HG03139 (cell line): ENCODE measurements around the gene OR10K2.
"Not testable (repeated sequence)": the region's sequence is repeated elsewhere in the genome, so short reads cannot be mapped to it uniquely, and the experiment has no call there.

Experiments
- ATAC-seq: cut with Tn5 transposase; IDR thresholded peaks from one replicate; pipeline ENCODE4 v1.9.1; 2021; ENCODE audit not compliant: unreplicated experiment

OR10K2 gene

GRCh38 chr1:158426137-158426536, at the start of gene OR10K2:
OR10K2 (minus strand) TSS chr1:158426237; CDS start chr1:158420866, 5,371 bp downstream.
- ATAC-seq = no peak

DNA sequence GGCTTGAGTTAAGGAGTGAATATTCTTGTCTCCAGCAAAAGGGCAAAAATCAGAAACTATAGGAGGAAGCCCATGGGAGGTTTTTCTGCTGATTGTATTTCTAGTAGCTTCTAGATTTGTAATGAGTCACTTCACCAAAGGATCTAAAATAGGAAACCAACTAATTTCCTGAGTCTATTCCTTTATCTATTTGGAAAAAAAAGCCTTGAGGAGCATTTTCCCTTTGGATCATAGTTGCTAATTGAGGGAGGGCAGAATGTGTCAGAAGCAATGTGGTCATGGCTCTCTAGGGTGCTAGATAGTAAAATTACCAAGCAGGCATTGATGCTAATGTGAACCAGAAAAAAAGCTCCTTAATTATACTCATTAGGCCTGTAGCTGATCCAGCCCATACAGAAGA, 45.9 kb upstream of the OR10K2 start, which contains the start of gene OR10R2:
OR10R2 (plus strand) TSS at position 301 of the 400 bp plus-strand sequence. CDS start 106 bp downstream, outside the sequence.
- ATAC-seq = no peak

DNA sequence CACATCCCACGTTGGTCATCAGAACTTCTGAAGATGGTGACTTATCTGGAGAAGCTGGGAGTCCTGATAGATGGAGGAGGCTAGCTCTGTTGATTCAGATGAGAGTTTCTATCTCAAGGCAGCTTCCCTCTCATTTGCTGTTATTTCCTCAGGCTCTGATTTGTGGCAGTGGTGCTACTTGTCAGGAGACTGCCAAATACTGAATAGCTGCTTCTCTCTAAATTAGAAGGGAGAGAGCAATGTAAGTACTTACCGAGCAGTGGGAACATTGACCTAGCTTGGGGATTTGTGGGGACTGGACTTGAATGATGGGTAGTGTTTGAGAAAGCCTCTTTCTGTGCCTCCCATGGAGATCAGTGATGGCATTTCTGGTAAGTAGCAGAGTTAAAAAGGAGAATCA, 35.5 kb upstream of the OR10K2 start, which contains the start of gene OR10K1:
OR10K1 (plus strand) TSS at position 301 of the 400 bp plus-strand sequence. CDS start 3,728 bp downstream, outside the sequence.
- ATAC-seq = no peak

DNA sequence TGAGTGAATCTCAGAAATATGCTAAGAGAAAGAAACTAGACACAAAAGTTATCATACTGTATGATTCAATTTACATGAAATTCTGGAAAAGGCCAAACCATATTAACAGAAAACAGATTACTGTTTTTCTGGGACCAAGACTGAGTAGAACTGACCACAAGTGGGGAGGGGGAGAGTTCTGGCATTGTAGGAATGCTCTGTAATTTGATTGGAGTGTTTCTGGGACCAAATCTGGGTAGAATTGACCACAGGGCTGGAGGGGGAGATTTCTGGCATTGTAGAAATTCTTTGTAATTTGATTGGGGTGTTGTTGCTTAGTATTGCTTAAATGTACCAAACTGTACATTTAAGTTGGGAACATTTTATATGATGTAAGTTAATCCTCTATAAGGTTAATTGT, 32.2 kb upstream of the OR10K2 start:
- ATAC-seq = no peak

DNA sequence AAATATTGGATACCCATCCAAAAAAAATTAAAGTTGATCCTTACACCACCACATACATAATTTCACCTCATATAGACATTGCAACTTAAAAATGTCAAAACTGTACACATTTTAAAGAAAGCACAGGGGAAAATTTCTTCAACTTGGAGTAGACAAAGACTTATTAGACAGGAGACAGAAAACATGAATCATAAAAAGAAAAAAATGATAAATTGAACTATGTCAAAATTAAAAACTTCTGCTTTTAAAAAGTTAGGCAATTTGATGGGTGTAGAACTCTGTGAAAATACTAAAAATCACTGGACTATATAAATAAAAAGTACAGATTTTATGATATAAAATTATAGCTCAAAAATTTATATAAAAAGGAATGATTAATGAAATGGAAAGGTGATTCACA, 31.2 kb upstream of the OR10K2 start:
- no peak for ATAC-seq

DNA sequence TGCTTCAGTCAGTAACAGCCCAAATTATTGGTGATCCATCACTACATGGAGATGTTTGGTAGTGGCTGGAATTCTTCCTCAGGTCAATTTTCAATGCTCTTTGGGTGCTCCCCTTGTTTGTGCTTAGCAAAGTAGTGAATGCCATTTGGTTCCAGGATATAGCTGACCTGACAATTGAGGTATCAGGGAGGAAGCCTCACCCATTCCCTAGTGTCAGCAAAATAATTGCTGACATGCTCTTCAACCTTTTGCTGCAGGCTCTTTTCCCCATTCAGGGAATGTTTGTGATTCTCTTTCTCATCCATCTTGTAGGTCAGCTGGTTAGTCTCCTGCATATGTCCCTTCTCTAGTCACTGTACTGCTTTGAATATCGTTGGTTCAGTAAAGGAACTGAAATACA, 28.5 kb upstream of the OR10K2 start:
- ATAC-seq = no peak

- no peak for ATAC-seq
Observed at GRCh38 chr1:158445376-158445775, 19.3 kb upstream of the OR10K2 start.

DNA sequence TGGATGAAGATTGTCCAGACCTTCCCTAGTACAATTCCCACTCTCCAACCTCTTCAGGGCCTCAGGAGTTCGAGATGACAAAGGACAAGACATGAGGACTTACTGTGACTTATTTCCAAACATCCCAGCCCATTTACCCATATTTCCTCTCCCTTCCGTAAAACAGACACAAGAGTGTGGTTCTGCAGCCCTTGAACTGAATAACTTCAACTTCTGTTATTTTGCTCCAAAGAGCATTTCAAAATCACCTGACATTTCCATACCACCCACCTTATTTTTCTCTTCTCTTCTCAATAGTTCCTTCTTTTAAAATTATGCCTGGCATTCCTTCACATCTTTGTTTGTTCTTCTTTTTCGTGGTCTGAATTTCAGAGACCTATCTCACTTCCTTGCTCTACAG, 8.7 kb upstream of the OR10K2 start:
- no peak for ATAC-seq

DNA sequence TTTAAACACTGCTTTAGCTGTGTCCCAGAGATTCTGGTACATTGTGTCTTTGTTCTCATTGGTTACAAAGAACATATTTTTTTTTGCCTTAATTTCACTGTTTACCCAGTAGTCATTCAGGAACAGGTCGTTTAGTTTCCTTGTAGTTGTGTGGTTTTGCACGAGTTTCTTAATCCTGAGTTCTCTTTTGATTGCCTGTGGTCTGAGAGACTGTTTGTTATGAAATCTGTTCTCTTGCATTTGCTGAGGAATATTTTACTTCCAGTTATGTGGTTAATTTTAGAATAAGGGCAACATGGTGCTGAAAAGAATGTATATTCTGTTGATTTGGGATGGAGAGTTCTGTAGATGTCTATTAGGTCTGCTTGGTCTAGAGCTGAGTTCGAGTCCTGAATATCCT, 4.1 kb upstream of the OR10K2 start:
- not testable (repeated sequence) for ATAC-seq

DNA sequence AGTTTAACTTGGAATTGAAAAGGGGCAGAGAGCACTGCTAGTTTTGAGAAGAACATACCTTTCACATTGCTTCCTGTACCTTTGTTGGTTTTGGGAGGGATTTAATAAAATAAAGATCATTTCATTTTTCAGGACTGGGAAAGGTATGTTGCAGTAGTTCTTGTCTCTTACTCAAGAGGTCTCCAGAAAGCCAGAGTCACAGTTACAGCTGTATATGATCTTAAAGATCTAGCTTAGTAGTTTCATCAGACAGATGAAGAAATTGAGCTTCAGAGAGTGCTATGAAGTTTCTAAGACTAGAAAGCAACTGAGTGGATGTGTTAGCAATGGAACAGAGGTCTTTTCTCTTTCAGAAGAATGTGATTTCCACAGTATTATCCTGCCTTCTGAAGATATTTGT, 1.0 kb downstream of the OR10K2 start:
- no peak for ATAC-seq

GRCh38 chr1:158422212-158422611, 3.8 kb downstream of the OR10K2 start:
- no peak for ATAC-seq

- no peak for ATAC-seq
Observed at GRCh38 chr1:158417586-158417985, 8.5 kb downstream of the OR10K2 start.

DNA sequence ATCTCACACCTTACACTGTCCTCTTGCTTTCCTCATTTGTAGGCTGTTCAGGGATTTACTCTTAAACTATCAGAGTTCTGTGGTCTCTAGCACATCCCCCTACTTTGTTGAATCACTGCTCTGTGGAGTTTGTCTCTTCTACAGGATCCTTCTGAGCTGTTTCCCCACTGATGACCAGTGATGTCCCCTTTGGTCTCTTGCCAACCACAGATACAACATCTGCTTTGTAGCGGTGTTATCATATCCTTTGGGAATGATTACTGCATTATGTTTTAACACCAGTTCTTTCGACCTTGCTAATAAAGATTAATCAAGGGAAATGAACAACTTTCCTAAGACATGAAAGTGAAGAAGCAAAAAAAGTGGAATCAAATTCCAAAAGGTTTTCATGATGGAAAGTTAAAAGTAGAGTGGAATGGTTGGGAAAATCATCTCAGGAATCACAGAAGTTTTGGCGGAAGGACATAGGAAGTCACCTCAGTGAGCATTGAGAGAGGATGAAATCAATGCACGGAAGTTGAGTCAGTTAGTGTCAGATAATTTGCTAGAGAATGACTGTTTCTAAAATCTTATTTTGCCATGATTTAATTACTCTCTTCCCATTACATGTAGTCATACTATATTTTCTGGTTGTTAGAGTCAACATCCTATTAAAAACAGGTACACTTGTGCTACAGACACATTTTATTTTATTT, 11.2 kb downstream of the OR10K2 start:
- ATAC-seq = no peak

DNA sequence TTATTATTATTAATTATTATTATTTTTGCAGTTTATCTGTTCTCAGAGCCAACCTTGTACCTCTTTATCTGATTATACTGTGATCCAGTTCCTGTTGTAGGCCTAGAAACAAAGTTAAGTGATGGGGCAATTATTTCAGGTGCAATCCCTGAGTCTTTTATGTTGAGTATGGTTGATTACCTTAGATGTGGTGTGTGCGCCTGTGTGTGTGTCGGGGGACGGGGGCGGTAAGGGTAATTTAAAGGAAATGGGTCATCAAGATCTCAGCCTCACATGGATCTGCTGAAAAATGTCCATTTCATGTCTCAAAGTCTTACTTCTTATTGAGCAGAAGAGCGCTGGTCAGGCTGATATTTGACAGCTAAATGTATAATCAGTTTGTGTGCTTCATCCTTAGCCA, 18.9 kb downstream of the OR10K2 start:
- ATAC-seq = no peak

DNA sequence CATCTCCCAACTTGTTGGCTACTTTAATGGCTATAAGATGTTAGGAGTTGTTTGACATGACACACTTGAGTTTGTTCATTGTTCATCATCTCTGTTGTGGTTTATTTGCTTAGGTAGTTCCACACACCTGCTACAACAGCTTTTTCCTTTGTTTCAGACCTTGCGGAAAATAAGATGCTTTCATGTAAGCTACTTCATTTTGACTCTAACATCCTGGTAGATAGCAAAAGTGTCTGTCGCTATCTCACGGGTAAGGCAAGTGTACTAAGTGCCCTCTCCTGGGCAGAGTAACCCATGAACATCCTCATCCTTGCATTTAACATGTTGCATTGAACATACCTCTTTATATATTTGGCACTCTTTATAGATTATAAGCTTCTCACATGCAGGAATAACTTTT, 25.2 kb downstream of the OR10K2 start:
- no peak for ATAC-seq

DNA sequence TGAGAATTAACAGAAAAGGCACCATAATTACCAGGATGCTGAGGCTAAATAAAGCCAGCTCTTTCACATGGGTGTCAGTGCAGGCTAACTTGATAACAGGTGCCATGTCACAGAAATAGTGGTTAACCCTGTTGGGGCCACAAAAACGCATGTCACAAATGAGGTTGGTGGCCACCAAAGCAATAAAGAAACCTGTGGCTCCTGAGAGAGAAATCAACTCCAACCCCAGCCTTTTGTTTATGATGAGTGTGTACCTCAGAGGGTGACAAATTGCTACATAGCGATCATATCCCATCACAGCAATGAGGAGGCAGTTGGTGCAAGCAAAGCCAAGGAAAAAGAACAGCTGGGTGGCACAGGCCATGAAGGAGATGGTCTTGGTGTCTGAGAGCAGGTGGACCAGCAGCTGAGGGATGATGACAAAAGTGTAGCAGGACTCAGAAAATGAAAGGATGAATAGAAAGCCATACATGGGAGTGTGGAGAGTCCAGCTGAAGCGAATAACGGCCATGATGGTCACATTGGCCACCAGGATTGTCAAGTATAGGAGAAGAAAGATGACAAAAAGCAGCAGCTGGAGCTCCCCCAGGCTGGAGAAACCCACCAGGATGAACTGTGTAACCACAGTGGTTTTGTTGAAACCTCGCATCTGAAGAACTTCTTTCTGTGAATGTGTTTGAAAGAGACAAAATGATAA, 27.1 kb downstream of the OR10K2 start, which contains the start of gene OR10T2:
OR10T2 (minus strand) TSS at position 649 of the 697 bp plus-strand sequence; CDS start at position 649, 0 bp downstream.
- no peak for ATAC-seq

- no peak for ATAC-seq
Observed at GRCh38 chr1:158396646-158397045, 29.4 kb downstream of the OR10K2 start.

GRCh38 chr1:158393476-158393875, 32.6 kb downstream of the OR10K2 start:
- no peak for ATAC-seq

- ATAC-seq = no peak
Observed at GRCh38 chr1:158391099-158391498, 34.9 kb downstream of the OR10K2 start.

- ATAC-seq = no peak
Observed at GRCh38 chr1:158390331-158390730, 35.7 kb downstream of the OR10K2 start.

DNA sequence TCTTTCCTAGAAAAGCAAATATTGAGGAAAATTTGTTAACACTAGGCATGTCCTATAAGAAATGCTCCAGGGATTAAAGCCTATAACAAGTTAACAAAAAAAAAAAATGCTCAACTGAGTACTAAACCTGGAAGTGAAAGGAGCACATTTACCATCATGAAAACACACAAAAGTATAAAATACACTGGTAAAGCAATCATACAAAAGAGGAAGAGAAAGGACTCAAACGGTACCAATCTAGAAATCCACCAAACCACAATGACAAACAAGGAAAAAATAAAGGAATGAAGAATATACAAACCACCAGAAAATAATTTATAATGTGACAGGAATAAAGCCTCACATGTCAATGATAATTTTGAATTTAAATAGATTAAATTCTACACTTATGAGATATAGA, 51.2 kb downstream of the OR10K2 start:
- no peak for ATAC-seq

- ATAC-seq = not testable (repeated sequence)
Observed at GRCh38 chr1:158374101-158374500, 51.9 kb downstream of the OR10K2 start.
